ENCODE data around the gene ANKMY2. TPM values are rescaled to one million over a fixed set of nuclear protein-coding genes. Genes with fewer than 3 reads are reported as not detected.

ANKMY2 gene
- total RNA-seq, 2 donors from 2014 or later: 37.7 to 73.4 TPM

DNA sequence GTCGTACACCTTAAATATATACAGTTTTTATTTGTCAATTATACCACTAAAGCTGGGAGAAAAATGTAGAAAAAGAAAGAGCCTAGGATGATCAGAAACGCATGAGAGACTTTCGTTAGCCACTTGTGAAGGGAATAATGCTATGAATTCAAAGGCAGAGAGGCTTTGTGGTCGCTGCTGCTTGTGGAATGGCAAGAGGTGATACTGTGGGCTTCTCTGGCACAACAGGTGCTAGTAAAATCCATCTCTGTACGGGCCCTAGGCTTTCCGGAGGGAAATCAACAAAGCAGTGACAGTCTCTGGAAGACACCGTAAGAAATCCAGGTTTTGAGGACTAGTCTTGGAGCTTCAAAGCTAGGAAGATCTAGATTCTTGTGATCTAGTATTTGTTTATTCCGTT, 66.3 kb downstream of the ANKMY2 start:
- no peaks in the 10 kb centered on the region for H3K9me3 ChIP-seq (ENCODE audit: control insufficient read depth, low read length)
- Mint-ChIP-seq H3K4me3 (no peak overlapping the region), H3K4me1 (no peaks in the 10 kb centered on the region), H3K27me3 (ENCODE audit: insufficient read depth) (no peaks in the 10 kb centered on the region), H3K9me3 (no peaks in the 10 kb centered on the region), H3K36me3 (ENCODE audit: low read depth) (no peaks in the 10 kb centered on the region), H3K27ac (no peak overlapping the region)
- no peak overlapping the region for H3K4me3 ChIP-seq (ENCODE audit: low read length)
- H3K36me3 ChIP-seq (ENCODE audit: control insufficient read depth, insufficient read depth, low read length): no peaks in the 10 kb centered on the region
- DNase-seq: no peak
- TF ChIP-seq, protein P1, sequence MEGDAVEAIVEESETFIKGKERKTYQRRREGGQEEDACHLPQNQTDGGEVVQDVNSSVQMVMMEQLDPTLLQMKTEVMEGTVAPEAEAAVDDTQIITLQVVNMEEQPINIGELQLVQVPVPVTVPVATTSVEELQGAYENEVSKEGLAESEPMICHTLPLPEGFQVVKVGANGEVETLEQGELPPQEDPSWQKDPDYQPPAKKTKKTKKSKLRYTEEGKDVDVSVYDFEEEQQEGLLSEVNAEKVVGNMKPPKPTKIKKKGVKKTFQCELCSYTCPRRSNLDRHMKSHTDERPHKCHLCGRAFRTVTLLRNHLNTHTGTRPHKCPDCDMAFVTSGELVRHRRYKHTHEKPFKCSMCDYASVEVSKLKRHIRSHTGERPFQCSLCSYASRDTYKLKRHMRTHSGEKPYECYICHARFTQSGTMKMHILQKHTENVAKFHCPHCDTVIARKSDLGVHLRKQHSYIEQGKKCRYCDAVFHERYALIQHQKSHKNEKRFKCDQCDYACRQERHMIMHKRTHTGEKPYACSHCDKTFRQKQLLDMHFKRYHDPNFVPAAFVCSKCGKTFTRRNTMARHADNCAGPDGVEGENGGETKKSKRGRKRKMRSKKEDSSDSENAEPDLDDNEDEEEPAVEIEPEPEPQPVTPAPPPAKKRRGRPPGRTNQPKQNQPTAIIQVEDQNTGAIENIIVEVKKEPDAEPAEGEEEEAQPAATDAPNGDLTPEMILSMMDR (conservative IDR thresholded peaks at IDR 0.05): no peak
- no peaks in the 10 kb centered on the region for H3K27me3 ChIP-seq (ENCODE audit: control insufficient read depth, insufficient read depth, low read length, poor library complexity, severe bottlenecking)
- whole genome bisulfite sequencing, 2 experiments (ENCODE audit: insufficient coverage in 1 of 2, insufficient read length in 1 of 2): 90 to 91% methylated on average over 6 to 7 of the region's 8 CpGs
- H3K9ac ChIP-seq (ENCODE audit: extremely low read depth, low read length, poor library complexity, severe bottlenecking): no peak overlapping the region
- no peak overlapping the region for H3K27ac ChIP-seq (ENCODE audit: low read depth, low read length)
- H3K4me1 ChIP-seq (ENCODE audit: control insufficient read depth, insufficient read depth, low read length): no peaks in the 10 kb centered on the region

DNA sequence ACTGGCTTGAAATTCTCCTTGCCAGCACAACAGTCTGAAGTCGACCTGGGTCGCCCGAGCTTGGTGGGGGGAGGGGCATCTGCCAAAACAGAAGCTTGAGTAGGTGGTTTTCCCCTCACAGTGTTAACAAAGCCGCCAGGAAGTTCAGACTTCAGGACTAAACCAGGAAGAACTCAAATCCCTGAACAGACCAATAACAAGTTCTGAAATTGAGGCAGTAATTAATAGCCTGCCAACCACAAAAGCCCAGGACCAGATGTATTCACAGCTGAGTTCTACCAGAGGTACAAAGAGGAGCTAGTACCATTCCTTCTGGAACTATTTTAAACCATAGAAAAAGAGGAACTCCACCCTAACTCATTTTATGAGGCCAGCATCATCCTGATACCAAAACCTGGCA, 73.6 kb downstream of the ANKMY2 start:
- no peak overlapping the region for H3K9ac ChIP-seq (ENCODE audit: extremely low read depth, low read length, poor library complexity, severe bottlenecking)
- H3K9me3 ChIP-seq (ENCODE audit: control insufficient read depth, low read length): no peaks in the 10 kb centered on the region
- Mint-ChIP-seq H3K27ac (no peak overlapping the region), H3K4me3 (no peak overlapping the region), H3K9me3 (peaks cover 9% of the 10 kb centered on the region), H3K27me3 (ENCODE audit: insufficient read depth) (no peaks in the 10 kb centered on the region), H3K4me1 (peaks cover 5% of the 10 kb centered on the region), H3K36me3 (ENCODE audit: low read depth) (no peaks in the 10 kb centered on the region)
- H3K36me3 ChIP-seq (ENCODE audit: control insufficient read depth, insufficient read depth, low read length): no peaks in the 10 kb centered on the region
- 80% methylated on average over 4 of the region's 4 CpGs; no CpG with 5 or more reads in 1 of the 2 experiments for WGBS, 2 experiments (ENCODE audit: insufficient coverage in 1 of 2, insufficient read length in 1 of 2)
- TF ChIP-seq, protein P1 (conservative IDR thresholded peaks at IDR 0.05): no peak
- H3K4me3 ChIP-seq (ENCODE audit: low read length): no peak overlapping the region
- no peaks in the 10 kb centered on the region for H3K4me1 ChIP-seq (ENCODE audit: control insufficient read depth, insufficient read depth, low read length)
- no peak for DNase-seq
- H3K27ac ChIP-seq (ENCODE audit: low read depth, low read length): no peak overlapping the region
- H3K27me3 ChIP-seq (ENCODE audit: control insufficient read depth, insufficient read depth, low read length, poor library complexity, severe bottlenecking): no peaks in the 10 kb centered on the region

DNA sequence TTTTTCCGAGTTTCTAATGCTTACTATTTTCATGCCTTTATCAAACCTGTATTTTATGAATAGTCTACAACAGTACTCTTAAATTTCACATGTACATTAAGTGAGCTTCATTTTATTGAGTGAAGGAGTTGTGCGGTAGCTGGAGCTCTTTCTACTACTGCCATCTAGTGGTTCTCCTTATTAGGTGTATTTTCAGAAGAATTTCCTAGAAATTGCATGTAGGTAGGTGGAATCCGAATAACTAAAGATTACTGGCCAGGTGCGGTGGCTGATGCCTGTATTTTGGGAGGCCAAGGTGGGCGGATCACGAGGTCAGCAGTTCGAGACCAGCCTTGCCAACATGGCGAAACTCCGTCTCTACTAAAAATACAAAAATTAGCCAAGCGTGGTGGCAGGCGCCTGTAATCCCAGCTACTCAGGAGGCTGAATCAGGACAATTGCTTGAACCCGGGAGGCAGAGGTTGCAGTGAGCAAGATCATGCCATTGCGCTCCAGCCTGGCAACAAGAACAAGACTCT, 80.6 kb downstream of the ANKMY2 start:
- no peak for DNase-seq
- Mint-ChIP-seq H3K4me1 (peaks cover 3% of the 10 kb centered on the region), H3K27me3 (ENCODE audit: insufficient read depth) (no peaks in the 10 kb centered on the region), H3K9me3 (no peaks in the 10 kb centered on the region), H3K36me3 (ENCODE audit: low read depth) (no peaks in the 10 kb centered on the region), H3K27ac (no peak overlapping the region), H3K4me3 (no peak overlapping the region)
- Histone ChIP-seq H3K27me3 (ENCODE audit: control insufficient read depth, insufficient read depth, low read length, poor library complexity, severe bottlenecking) (no peaks in the 10 kb centered on the region), H3K36me3 (ENCODE audit: control insufficient read depth, insufficient read depth, low read length) (no peaks in the 10 kb centered on the region), H3K4me3 (ENCODE audit: low read length) (no peak overlapping the region), H3K9me3 (ENCODE audit: control insufficient read depth, low read length) (no peaks in the 10 kb centered on the region), H3K27ac (ENCODE audit: low read depth, low read length) (no peak overlapping the region), H3K9ac (ENCODE audit: extremely low read depth, low read length, poor library complexity, severe bottlenecking) (no peak overlapping the region), H3K4me1 (ENCODE audit: control insufficient read depth, insufficient read depth, low read length) (no peaks in the 10 kb centered on the region)
- 43% methylated on average over 6 to 13 of the region's 13 CpGs for WGBS, 2 experiments (ENCODE audit: insufficient coverage in 1 of 2, insufficient read length in 1 of 2)
- TF ChIP-seq, protein P1 (conservative IDR thresholded peaks at IDR 0.05): peak; percentile 88

Data from endodermal cell (in vitro differentiated cells).